ENCODE results near the gene MTCL1. TPM values are rescaled to one million over a fixed set of nuclear protein-coding genes. Genes with fewer than 3 reads are reported as not detected.

MTCL1 gene
- polyA plus RNA-seq, 3 donors, result not detected

GRCh38 chr18:8765783-8766463, 60.6 kb downstream of the MTCL1 start:
- no peaks in the 10 kb centered on the region for H3K36me3 ChIP-seq (replicated peaks in 1 of 2; ENCODE audit: control insufficient read depth in 1 of 2, insufficient read depth in 2 of 2, low read length in 2 of 2)
- H3K27me3 ChIP-seq (ENCODE audit: control insufficient read depth in 2 of 2, insufficient read depth in 2 of 2, low read length in 2 of 2), result no peaks in the 10 kb centered on the region
- peaks cover 3 to 10% (median 6%) of the 10 kb centered on the region in 7 donors for H3K9me3 Mint-ChIP-seq
- peaks cover 0 to 3% of the 10 kb centered on the region in 2 donors for H3K9me3 ChIP-seq (replicated peaks in 1 of 2; ENCODE audit: control insufficient read depth in 1 of 2, insufficient read depth in 1 of 2, low read length in 2 of 2)
- no peaks in the 10 kb centered on the region for H3K79me2 ChIP-seq (ENCODE audit: insufficient read depth, low read length)
- H3K27me3 Mint-ChIP-seq (ENCODE audit: low read depth in 3 of 3), result peaks cover 0 to 5% (median 2%) of the 10 kb centered on the region in 3 donors
- H3K4me1 ChIP-seq (ENCODE audit: control insufficient read depth in 1 of 2, insufficient read depth in 2 of 2, low read length in 2 of 2), result no peaks in the 10 kb centered on the region
- H3K4me3 ChIP-seq (replicated peaks in 1 of 3; ENCODE audit: low read depth in 2 of 3, low read length in 3 of 3), result no peak overlapping the region
- H3K4me2 ChIP-seq (replicated peaks; ENCODE audit: extremely low read depth, low read length, poor library complexity, severe bottlenecking), result no peak overlapping the region
- 75% methylated on average over 3 of the region's 11 CpGs for WGBS (ENCODE audit: insufficient coverage)
- H3K36me3 Mint-ChIP-seq, result no peaks in the 10 kb centered on the region
- peaks cover 7% of the 10 kb centered on the region for H3K4me1 Mint-ChIP-seq
- TF ChIP-seq CTCF (IDR thresholded peaks at IDR 0.05), result no peak
- H3K27ac ChIP-seq (ENCODE audit: low read depth in 1 of 2, low read length in 2 of 2), result no peak overlapping the region
- H3K9ac ChIP-seq (ENCODE audit: insufficient read depth, low read length, poor library complexity, severe bottlenecking), result no peak overlapping the region
- H3K4me3 Mint-ChIP-seq, result no peak overlapping the region
- no peak overlapping the region for H2AFZ ChIP-seq (ENCODE audit: insufficient read depth, low read depth, low read length, poor library complexity, severe bottlenecking)
- intact Hi-C loops (cut with micrococcal nuclease), result no loop called here
- H4K20me1 ChIP-seq (ENCODE audit: insufficient read depth, low read length), result no peaks in the 10 kb centered on the region
- DNase-seq, result no peak
- H3K27ac Mint-ChIP-seq, result no peak overlapping the region

GRCh38 chr18:8766559-8767293, 61.4 kb downstream of the MTCL1 start:
- H3K27ac Mint-ChIP-seq, result no peak overlapping the region
- H3K4me1 ChIP-seq (ENCODE audit: control insufficient read depth in 1 of 2, insufficient read depth in 2 of 2, low read length in 2 of 2), result no peaks in the 10 kb centered on the region
- H3K9me3 ChIP-seq (replicated peaks in 1 of 2; ENCODE audit: control insufficient read depth in 1 of 2, insufficient read depth in 1 of 2, low read length in 2 of 2), result peaks cover 0 to 3% of the 10 kb centered on the region in 2 donors
- H3K36me3 Mint-ChIP-seq, result no peaks in the 10 kb centered on the region
- WGBS (ENCODE audit: insufficient coverage), result no CpG with 5 or more reads among the region's 2 CpGs
- intact Hi-C loops (cut with micrococcal nuclease), result no loop called here
- no peak overlapping the region for H3K4me3 Mint-ChIP-seq
- peaks cover 0 to 5% (median 2%) of the 10 kb centered on the region in 3 donors for H3K27me3 Mint-ChIP-seq (ENCODE audit: low read depth in 3 of 3)
- no peak overlapping the region for H3K9ac ChIP-seq (ENCODE audit: insufficient read depth, low read length, poor library complexity, severe bottlenecking)
- H3K4me1 Mint-ChIP-seq, result peaks cover 7% of the 10 kb centered on the region
- H3K4me2 ChIP-seq (replicated peaks; ENCODE audit: extremely low read depth, low read length, poor library complexity, severe bottlenecking), result no peak overlapping the region
- H3K9me3 Mint-ChIP-seq, result peaks cover 0 to 6% (median 4%) of the 10 kb centered on the region in 7 donors
- H3K36me3 ChIP-seq (replicated peaks in 1 of 2; ENCODE audit: control insufficient read depth in 1 of 2, insufficient read depth in 2 of 2, low read length in 2 of 2), result no peaks in the 10 kb centered on the region
- H3K79me2 ChIP-seq (ENCODE audit: insufficient read depth, low read length), result no peaks in the 10 kb centered on the region
- no peak overlapping the region for H2AFZ ChIP-seq (ENCODE audit: insufficient read depth, low read depth, low read length, poor library complexity, severe bottlenecking)
- H4K20me1 ChIP-seq (ENCODE audit: insufficient read depth, low read length), result no peaks in the 10 kb centered on the region
- no peak for DNase-seq
- no peak for TF ChIP-seq CTCF (IDR thresholded peaks at IDR 0.05)
- no peaks in the 10 kb centered on the region for H3K27me3 ChIP-seq (ENCODE audit: control insufficient read depth in 2 of 2, insufficient read depth in 2 of 2, low read length in 2 of 2)
- H3K27ac ChIP-seq (ENCODE audit: low read depth in 1 of 2, low read length in 2 of 2), result no peak overlapping the region
- no peak overlapping the region for H3K4me3 ChIP-seq (replicated peaks in 1 of 3; ENCODE audit: low read depth in 2 of 3, low read length in 3 of 3)
